Osteoblast (primary cell): ENCODE results near the gene ABHD1. TPM values are rescaled to one million over a fixed set of nuclear protein-coding genes. Genes with fewer than 3 reads are reported as not detected.

Experiments used
- DNase-seq: peaks from one replicate; pipeline ENCODE4 v3.0.0; 2011; ENCODE audit warnings: low spot score, mixed read lengths; ENCODE audit not compliant: insufficient read length; ENCODE audit errors: missing footprints
- H2AFZ ChIP-seq: 2 replicates; pipeline ENCODE4 v1.6.0; 2011; ENCODE audit warnings: mild to moderate bottlenecking, low read length
- H3K27ac ChIP-seq: 2 replicates; pipeline ENCODE4 v1.5.1; 2011; ENCODE audit warnings: mild to moderate bottlenecking, low read depth, low read length, moderate library complexity
- H3K27me3 ChIP-seq: 2 replicates; pipeline ENCODE4 v1.6.0; 2012; ENCODE audit warnings: mild to moderate bottlenecking, control low read depth, inconsistent platforms, low read length, moderate library complexity; ENCODE audit not compliant: insufficient read depth
- H3K36me3 ChIP-seq: 2 replicates; pipeline ENCODE4 v1.5.1; 2011; ENCODE audit warnings: mild to moderate bottlenecking, low read length, control low read depth, moderate library complexity; ENCODE audit not compliant: insufficient read depth
- H3K4me1 ChIP-seq: 2 replicates; pipeline ENCODE4 v1.5.1; 2011; ENCODE audit warnings: mild to moderate bottlenecking, low read length, control low read depth, moderate library complexity; ENCODE audit not compliant: insufficient read depth
- H3K4me2 ChIP-seq: 2 replicates; pipeline ENCODE4 v1.6.0; 2011; ENCODE audit warnings: mild to moderate bottlenecking, low read length; ENCODE audit not compliant: insufficient read depth
- H3K4me3 ChIP-seq: fragments of 200-600 bp; sonication (generic); 3 replicates; pipeline ENCODE4 v1.5.1; 2012; ENCODE audit warnings: mild to moderate bottlenecking, low read length, inconsistent platforms; ENCODE audit not compliant: insufficient read depth
- H3K79me2 ChIP-seq: 2 replicates; pipeline ENCODE4 v1.6.0; 2012; ENCODE audit warnings: mild to moderate bottlenecking, low read length, control low read depth, inconsistent platforms; ENCODE audit not compliant: insufficient read depth
- H3K9me3 ChIP-seq: 2 replicates; pipeline ENCODE4 v1.5.1; 2011; ENCODE audit warnings: low read depth, low read length, control low read depth
- H4K20me1 ChIP-seq: 2 replicates; pipeline ENCODE4 v1.6.0; 2012; ENCODE audit warnings: mild to moderate bottlenecking, low read length, control low read depth; ENCODE audit not compliant: insufficient read depth
- CTCF ChIP-seq: IDR thresholded peaks from 2 replicates; pipeline ENCODE4 v1.5.1; 2011; ENCODE audit warnings: mild to moderate bottlenecking, low read depth, low read length, moderate library complexity; ENCODE audit errors: extremely low read depth
- total RNA-seq: library from RNA; depleted of rRNA; stranded (reverse); fragments of >200 nt; gene quantifications from 2 replicates; pipeline ENCODE4 v1.2.3, GENCODE V29; 2012

The ABHD1 gene
- total RNA-seq, 1 donor = under 0.01 TPM

DNA sequence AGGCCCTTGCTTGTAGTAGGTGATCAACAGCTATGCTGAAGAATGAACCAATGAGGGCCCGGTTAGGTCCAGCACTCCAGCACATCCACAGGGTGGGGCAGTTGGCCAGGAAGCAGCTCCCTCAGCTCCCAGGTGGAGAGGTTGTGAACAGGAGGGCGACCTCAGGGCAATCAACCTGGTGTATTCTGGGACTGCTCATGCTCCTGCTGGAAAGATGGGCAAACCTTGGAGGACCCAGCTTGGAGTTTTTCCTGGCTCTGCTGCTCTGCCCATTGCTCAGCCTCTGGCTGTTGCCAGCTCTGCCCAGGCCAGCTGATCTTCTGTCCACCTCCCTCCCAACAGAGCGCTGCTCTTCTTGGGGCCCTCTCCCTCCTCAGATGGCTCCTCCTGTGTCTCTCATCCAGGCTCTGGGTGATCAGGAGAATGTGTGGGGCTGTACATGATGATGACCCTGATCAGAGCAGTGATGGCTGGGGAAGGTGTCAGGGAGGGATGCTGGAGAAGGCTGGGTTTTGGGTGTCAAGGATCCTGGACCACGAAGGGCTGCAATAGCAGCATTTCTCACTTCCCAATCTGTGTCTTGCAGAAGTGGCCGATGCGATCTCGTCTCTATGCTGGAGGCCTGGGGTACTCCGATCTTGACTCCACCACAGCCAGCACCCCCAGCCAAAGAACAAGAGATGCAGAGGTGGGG lies 28.6 kb downstream of the ABHD1 start:
- no peak for DNase-seq
- Histone ChIP-seq H3K79me2 (no peaks in the 10 kb centered on the region), H3K4me2 (no peak overlapping the region), H4K20me1 (no peaks in the 10 kb centered on the region), H2AFZ (no peak overlapping the region), H3K4me1 (no peaks in the 10 kb centered on the region), H3K27me3 (no peaks in the 10 kb centered on the region), H3K9me3 (no peaks in the 10 kb centered on the region), H3K4me3 (no peak overlapping the region), H3K36me3 (no peaks in the 10 kb centered on the region), H3K27ac (no peak overlapping the region)
- TF ChIP-seq CTCF = no peak

DNA sequence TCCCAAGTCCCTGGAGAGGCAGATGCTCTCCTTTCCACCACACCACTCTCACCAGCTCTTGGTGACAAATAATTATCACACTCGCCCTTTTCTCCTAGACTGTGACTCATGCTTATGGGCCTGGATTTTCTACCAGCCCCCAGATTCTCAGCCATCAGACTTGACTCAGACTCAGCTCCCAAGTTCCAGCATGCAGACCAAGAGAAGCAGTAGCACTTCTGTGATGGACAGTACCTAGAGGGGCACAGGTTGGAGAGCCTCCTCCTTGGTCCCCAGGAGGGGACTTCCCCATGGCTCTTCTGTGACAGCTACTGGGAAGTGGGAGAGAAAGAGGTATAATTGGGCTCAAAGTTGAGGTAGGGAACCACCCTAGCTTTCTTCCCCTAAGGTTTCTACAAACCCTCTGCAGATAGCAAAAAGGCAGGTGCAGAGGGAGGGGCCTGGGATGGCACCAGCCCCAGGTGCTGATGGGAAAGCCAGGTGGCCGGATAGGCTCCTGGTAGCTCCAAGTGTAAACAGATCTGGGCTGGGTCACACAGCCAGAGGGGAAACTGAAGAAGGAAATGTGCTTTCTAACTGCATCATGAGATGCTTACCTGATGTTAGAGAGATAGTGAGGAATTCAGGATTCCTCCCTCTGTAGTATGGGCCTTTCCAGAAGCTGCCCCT lies 29.3 kb downstream of the ABHD1 start:
- H3K79me2 ChIP-seq = no peaks in the 10 kb centered on the region
- no peak overlapping the region for H3K4me3 ChIP-seq
- no peak overlapping the region for H3K4me2 ChIP-seq
- no peak overlapping the region for H3K27ac ChIP-seq
- TF ChIP-seq CTCF = no peak
- H4K20me1 ChIP-seq = no peaks in the 10 kb centered on the region
- no peaks in the 10 kb centered on the region for H3K4me1 ChIP-seq
- H3K9me3 ChIP-seq = no peaks in the 10 kb centered on the region
- no peaks in the 10 kb centered on the region for H3K36me3 ChIP-seq
- H3K27me3 ChIP-seq = no peaks in the 10 kb centered on the region
- no peak overlapping the region for H2AFZ ChIP-seq
- peak; percentile 98 for DNase-seq

GRCh38 chr2:27154488-27154887 lies 30.9 kb downstream of the ABHD1 start:
- Histone ChIP-seq H3K27ac (no peak overlapping the region), H3K4me2 (no peak overlapping the region), H3K27me3 (no peaks in the 10 kb centered on the region), H3K4me3 (no peak overlapping the region), H3K36me3 (no peaks in the 10 kb centered on the region), H4K20me1 (no peaks in the 10 kb centered on the region), H2AFZ (no peak overlapping the region), H3K9me3 (no peaks in the 10 kb centered on the region), H3K79me2 (no peaks in the 10 kb centered on the region), H3K4me1 (no peaks in the 10 kb centered on the region)
- TF ChIP-seq CTCF = no peak
- DNase-seq = no peak

- DNase-seq = no peak
These were observed 31.5 kb downstream of the ABHD1 start for GRCh38 chr2:27155069-27155520.

More at GRCh38 chr2:27155069-27155520, 31.5 kb downstream of the ABHD1 start:
- H3K4me3 ChIP-seq = no peak overlapping the region
- no peak overlapping the region for H2AFZ ChIP-seq
- H3K27ac ChIP-seq = no peak overlapping the region
- TF ChIP-seq CTCF = no peak
- H3K36me3 ChIP-seq = no peaks in the 10 kb centered on the region
- no peaks in the 10 kb centered on the region for H4K20me1 ChIP-seq
- no peaks in the 10 kb centered on the region for H3K27me3 ChIP-seq
- no peak overlapping the region for H3K4me2 ChIP-seq
- no peaks in the 10 kb centered on the region for H3K4me1 ChIP-seq
- no peaks in the 10 kb centered on the region for H3K9me3 ChIP-seq
- no peaks in the 10 kb centered on the region for H3K79me2 ChIP-seq
